GM19468 (cell line): ENCODE measurements around the gene LILRA6.
"Not testable (repeated sequence)": the region's sequence is repeated elsewhere in the genome, so short reads cannot be mapped to it uniquely, and the experiment has no call there.

ENCODE experiments used
- ATAC-seq: cut with Tn5 transposase; IDR thresholded peaks from one replicate; pipeline ENCODE4 v1.9.1; 2021; ENCODE audit warnings: mild to moderate bottlenecking, moderate library complexity, moderate number of reproducible peaks; ENCODE audit not compliant: unreplicated experiment; ENCODE audit errors: extremely low read depth

Gene LILRA6

DNA sequence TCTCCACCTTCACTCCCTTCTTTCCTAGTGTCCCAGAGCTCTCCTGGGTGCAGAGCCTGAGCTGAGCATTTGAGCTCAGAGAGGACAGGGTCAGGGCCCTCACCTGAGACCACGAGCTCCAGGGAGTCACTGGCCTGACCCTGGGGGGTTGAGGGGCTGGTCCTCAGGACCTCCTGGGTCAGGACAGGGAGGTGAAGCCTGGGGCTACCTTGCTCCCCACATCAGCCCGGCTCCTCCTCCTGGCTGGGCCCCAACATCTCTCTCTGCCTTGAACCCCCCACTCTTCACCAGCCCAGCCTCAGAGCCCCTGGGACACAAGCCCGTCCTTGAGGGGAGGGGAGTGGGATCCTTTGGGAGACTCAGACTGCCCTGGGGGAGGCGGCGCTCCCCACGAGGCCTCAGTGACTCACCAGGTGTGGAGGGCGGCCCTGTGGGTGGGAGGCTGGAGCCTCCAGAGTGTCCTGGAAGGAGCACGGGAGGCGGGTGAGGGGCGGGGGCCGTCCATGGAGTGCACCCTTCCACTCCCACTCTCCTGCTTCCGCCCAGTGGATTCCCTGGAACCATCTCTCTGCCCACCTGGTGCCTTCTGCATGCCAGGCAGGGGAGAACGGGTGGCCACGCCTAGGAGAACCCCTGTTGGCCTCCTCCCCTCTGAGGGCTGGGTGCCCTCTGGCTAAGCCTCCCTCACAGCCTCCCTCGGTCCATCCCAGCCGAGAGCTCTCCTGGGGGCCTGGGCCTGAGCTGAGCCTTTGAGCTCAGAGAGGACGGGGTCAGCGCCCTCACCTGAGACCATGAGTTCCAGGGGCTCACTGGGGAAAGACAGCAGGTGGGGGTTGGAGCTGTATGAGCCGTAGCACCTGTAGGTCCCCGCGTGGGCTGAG is 2.9 kb downstream of the LILRA6 start:
- ATAC-seq, result not testable (repeated sequence)

DNA sequence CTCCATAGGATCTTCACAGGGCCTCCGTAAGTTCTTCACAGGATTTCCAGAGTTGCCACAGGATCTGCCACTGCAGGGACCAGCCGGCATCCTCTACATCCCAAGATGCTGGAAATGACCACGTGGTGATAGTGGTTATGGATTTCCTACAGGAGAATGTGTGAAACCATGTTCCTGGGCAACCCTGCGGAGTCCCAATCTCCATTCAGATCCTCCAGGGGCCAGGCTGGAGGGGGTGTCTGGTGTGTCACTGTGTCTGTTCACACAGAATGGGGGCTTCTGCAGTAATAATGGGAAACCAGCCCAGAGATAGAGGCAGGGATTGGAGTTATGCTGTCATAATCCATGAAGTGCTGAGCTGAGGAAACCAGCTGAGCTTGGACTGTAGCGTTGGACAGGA is 8.6 kb downstream of the LILRA6 start:
- no peak for ATAC-seq

DNA sequence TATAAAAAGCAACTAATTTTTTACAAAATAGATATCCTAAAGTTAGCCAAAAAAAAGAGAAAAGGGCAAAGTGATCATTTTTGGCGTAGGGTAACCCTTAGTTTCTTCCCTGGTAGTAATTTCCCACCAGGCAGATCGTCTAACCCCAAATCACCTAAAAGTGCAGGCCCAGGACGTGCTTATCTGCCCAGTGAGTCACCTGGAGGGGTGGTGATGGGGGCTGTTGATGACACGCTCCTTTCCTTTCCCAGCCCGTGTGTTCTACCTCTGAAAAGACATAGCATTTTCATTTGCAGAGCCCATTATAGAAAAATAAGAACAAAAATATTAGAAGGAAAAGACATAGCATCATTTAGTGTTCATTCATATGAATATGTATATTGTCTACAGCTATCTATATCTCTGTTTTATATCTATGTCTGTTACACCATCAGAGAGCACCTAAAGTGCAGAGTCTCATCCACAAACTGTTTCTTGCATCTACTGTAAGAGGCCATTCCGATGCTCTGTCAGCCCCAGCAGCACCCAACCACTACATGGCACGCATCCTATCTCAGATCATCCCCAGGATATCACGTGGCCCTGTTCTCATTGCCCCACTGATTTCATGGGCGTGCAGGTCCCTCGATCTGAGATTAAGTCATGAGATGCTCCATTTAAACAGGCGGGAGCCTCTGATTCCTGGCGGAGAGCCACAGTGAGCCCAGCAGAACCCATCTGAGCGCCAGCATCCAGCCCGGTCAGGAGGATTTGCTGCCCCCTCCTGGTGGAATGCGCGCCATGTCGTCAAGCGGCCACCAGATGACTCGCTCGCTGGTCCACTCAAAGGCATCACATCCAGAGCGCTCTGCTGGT is 11.3 kb downstream of the LILRA6 start:
- ATAC-seq, result no peak

DNA sequence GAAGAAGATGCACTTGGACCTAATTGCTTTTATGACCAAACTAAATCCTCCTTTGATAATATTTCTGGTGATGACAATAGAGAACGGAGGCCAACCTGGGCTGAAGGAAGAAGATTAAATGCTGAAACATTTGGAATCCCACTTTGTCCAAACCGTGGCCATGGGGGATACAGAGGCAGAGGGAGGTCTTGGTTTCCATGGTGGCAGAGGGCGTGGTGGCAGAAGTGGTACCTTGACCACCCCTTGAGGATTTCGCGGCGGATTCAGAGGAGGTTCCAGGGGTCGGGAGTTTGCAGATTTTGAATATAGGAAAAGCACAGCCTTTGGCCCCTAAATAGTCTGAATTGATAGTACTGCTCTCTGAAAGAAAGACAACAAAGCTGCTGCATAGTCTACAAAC is 12.6 kb downstream of the LILRA6 start:
- no peak for ATAC-seq

DNA sequence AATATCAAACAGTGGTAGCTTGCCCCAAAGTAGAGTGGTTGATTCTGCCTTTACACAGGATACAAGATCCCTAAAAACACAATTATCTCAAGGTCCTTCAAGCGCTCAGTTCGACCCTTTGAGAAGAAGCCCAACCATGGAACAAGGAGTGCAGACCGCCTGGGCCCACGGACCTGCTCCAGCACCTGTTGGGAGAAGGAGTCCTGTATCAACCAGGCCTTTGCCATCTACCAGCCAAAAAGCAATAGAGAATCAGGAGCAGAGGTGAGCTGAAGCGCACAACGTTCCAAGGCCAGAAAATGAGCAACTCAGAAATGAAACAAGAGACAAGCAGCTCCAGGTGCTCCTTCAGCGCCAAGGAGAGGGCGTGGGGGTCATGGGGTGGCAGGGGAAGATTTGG is 13.4 kb downstream of the LILRA6 start:
- ATAC-seq, result no peak

DNA sequence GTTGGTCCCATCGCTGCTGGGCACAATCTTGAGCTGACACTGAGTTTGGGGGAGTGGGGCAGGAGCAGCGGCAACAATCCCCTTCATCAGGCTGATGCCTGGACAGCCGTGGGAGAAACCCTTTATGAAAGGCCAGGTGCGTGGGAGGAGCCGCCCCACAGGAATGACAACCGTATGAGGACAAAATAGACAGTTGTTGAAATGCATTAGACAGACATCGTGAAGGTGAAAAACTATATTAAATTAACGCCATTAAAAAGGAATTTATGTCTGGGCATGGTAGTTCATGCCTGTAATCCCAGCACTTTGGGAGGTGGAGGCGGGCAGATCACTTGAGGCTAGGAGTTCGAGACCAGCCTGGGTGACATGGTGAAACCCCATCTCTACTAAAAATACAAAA is 18.0 kb downstream of the LILRA6 start:
- ATAC-seq, result not testable (repeated sequence)

DNA sequence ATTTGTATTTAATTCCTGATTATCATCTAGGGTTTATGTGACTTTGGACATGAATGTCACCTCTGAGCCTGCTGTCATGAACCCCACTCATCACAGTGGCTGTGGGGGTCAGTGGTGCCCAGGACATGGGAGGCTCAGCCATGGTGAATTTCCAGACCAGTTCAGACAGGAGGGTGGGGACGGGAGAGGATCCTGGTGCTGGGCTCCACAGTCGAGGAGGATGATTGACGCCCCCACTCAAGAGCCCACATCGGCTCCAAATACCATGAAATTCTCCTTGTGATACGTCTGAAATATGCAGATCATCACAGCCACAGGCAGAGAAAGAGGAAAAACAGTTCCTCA is 18.7 kb downstream of the LILRA6 start:
- not testable (repeated sequence) for ATAC-seq

DNA sequence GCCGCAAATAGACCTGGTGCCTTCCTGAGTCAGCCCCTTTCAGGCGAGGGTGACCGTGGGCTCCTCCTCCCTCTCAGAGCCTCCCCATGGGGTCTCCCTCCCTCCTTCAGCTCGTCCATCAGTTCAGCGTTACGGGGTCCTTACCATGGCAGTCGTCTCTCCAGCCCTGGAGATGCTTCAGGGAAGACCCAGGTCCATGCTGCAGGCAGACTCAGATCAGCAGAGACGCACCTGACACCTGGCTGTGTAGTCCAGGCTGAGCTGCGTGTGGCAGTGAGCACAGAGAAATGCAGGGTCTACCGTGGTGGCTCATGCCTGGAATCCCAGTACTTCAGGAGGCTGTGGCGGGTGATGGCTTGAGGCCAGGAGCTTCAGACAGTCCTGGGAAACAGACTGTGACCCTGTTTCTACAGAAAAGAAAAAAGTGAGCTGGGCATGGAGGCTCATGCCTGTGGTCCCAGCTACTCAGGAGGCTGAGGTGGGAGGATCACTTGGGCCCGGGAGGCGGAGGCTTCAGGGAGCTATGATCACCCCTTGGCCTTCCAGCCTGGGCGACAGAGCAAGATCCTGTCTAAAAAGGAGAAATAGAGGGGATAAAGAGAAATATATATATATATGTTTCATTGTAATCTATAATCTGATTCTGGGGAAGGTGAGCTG is 19.2 kb downstream of the LILRA6 start:
- ATAC-seq, result not testable (repeated sequence)

DNA sequence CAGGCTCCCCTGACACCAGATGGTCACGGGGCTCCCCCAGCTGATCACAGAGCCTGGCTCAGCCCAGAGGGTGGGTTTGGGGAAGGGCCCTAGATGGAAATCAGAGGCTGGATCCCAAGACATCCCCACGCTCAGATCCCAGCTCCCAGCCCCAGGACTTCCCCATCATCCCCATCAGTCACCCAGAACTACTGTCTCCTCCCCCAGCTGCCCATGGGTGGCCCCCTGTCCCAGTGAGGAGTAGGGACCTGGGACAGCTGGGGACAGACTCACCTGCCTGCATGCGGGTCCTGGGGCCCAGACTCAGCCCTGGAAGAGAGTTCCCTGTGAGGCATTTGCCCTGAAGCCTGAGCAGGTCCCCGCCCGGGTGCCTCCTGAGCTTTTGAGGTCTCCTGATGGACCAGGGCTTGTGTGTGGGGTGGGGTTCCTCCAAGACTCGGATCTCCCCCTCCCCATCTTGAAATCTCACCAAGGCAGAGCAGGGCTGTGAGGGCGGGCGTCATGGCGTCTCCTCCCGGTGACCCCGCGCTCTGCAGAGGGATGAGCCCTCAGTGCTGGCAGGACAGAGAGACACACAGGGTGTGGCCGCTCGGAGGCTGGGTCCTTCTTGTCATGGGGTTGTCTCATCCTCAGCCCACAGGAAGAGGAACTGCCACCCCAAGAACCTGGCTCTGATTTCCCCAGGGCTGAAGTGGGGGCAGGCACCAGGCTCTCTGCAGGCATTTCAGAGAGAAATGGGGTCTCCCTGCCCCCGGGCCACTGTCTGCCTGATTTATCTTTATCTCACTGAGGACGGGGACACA is 19.9 kb downstream of the LILRA6 start, which contains the start of gene LILRB3:
Gene LILRB3, minus strand, starts transcription at position 534 of the 803 bp plus-strand sequence. Its CDS starts 31 bp downstream, at position 503.
- ATAC-seq, result not testable (repeated sequence)

DNA sequence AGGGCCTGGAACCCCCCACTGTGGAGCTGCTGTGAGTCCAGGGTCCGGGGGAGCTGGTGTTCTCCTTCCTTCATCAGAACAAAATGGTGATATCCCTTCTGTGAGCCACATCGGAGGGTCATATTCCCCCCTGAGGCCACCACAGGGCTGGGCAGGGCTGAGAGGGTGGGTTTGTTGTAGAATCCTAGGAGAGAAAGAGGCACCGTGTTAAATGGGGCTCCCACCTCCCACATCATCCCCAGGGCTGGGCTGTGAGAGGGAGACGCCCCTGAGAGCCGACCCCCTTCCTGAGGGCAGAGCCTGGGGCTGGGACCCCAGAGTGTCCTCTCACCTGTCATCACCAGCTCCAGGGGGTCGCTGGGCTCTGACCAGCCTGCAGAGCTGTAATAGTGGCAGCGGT is 20.6 kb downstream of the LILRA6 start:
- not testable (repeated sequence) for ATAC-seq

DNA sequence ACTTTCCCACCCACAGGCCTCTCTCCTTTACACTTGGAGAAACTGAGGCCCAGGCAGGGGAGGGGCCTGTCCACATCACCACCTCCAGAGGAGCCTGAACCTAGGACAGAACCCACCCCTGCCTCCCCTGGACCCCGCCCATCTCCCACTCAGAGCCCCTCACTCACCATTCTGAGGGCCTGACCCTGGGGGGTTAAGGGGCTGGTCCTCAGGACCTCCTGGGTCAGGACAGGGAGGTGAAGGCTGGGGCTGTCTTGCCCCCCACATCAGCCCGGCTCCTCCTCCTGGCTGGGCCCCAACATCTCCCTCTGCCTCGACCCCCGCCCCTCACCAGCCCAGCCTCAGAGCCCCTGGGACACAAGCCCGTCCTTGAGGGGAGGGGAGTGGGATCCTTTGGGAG is 22.9 kb downstream of the LILRA6 start:
- not testable (repeated sequence) for ATAC-seq

DNA sequence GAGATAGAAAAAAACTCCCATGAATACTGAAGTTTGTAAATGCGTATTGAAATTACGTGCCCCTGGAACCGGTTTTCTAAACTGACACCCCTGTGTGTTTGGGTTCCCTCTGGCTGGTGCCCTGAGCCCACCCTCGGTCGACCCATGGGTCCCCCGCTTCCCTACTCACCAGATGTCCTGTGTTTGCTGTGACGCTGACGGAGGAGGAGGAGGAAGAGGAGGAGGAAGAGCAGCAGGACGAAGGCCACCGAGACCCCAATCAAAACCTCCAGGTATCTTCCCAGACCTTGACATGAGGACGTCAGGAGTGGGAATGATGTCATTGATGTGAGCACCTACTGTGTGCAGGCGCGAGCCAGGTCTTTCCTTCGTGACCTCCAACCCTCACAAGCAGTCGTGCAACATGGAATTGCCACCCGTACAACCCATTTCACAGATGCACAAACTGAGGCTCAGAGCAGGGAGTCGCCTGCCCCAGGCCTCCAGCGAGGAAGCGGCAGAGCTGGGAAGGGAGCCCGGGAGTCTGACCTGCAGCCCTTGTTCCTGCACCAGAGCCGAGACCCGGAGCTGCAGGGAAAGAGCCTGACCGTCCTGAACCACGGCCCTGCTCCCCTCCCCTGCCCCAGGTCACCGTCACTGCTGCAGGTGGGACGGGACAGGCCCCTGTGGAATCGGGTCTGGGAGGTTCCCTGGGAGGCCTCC is 23.5 kb downstream of the LILRA6 start:
- ATAC-seq, result no peak

DNA sequence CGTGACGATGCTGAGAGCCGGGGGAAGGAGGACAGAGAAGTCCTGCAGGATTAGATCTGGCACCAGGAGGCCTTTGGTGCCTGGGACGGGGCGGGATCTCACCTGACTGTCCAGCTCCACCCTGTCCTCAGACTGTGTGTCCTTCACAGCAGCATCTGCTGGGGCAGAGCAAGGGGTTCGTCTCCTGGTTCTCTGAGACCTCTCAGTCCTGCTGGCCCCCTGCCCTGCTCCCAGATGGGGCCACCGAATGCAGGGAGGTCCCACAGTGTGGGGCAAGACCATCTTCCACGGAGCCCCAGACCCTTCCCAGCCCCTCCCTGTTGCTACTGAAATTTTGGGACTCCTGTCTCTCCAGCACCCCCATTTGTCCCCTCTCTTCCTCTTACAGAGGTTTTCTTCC is 24.3 kb downstream of the LILRA6 start:
- no peak for ATAC-seq

DNA sequence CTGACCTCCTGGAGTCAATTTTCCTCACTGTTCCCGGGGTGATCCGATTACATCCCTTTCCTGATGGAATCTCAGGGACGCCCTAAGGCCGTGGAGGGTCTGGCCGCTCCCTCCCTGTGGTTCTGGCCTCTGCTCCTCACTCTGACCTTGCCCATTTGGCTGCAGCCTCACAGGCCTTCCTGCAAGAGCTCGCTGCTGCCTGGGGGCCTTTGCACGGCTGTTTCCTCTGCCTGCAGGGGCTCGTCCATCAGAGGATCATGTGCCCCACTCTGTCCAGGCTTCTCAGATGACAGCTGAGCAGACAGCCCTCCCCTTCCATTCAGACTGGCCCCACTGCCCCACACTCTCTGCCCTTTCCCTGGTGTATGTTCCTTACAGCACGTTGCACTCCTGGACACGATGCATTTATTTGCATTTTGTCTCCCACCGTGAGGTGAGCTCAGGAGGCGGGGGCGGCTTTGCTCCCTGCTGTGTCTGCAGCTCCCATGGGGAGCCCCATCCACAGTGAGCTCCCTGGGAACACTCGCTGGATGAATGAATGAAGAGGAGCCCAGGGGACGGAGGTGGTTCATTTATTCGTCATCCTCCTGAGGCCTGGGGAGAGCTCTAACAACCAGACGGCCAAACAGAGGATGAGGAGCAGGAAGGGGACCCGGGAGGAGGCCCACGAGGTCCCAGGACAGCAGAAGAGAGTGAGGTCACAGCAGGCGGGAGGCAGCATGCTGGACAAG is 24.9 kb downstream of the LILRA6 start:
- ATAC-seq, result not testable (repeated sequence)

DNA sequence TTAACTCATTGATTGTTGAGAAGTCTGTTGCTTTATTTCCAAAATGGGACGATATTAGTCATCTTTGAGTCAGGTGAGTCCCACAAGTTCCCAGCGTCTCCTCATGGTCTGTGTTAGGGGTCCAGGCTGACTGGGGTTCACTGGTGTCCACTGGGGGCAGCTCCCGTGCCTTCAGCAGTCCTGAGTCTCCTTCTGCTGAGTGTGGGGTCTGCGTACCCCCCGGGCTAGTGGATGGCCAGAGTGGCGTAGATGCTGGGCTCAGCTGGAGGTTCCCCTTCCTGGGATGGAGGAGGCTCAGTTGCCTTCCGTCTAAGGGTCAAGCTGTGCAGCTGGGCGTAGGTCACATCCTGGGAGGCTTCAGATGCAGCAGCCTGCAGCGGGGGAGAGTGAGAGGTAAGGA is 25.7 kb downstream of the LILRA6 start:
- no peak for ATAC-seq

DNA sequence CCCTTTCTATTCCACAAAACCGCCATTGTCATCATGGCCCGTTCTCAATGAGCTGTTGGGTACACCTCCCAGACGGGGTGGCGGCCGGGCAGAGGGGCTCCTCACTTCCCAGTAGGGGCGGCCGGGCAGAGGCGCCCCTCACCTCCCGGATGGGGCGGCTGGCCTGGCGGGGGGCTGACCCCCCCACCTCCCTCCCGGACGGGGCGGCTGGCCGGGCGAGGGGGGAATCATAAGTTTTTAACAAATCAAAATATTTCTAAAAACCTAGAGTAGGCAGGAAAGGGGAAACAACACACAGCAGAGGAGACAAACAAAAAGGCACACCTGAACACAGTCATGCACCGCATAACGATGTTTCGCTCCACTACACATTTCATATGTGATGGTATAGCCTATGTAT is 27.9 kb downstream of the LILRA6 start:
- ATAC-seq, result not testable (repeated sequence)

DNA sequence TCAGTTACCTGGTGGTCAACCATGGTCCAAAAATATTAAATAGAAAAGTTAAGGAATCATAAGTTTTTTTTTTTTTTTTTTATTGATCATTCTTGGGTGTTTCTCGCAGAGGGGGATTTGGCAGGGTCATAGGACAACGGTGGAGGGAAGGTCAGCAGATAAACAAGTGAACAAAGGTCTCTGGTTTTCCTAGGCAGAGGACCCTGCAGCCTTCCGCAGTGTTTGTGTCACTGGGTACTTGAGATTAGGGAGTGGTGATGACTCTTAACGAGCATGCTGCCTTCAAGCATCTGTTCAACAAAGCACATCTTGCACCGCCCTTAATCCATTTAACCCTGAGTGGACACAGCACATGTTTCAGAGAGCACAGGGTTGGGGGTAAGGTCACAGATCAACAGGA is 28.4 kb downstream of the LILRA6 start:
- not testable (repeated sequence) for ATAC-seq

DNA sequence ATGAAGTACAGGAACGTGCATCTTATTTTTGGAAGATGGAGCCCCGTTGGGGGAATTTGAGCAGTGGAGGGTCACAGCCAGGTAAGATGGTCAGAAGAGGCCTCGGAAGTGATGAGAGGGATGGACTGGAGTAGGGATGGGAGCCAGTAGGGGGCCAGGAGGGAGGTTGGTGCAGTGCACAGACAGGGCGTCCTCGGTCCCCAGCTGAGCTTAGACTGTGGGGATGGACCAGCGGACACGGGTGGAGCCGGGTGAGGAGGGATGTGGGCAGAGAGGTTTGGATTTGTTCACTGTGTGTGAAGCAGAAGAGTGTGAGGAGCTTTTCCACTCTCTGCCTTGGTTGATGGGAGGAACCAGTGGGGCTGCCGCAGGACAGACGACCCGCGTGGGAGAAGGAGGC is 31.4 kb downstream of the LILRA6 start:
- ATAC-seq, result no peak
